H9 (cell line): ENCODE results near the gene RICTOR. TPM values are rescaled to one million over a fixed set of nuclear protein-coding genes. Genes with fewer than 3 reads are reported as not detected.

Experiments used
- DNase-seq: peaks from one replicate; pipeline ENCODE4 v3.0.0-alpha.2; 2017
- H2AFZ ChIP-seq: one replicate; pipeline ENCODE4 v1.6.1; 2013; ENCODE audit warnings: mild to moderate bottlenecking, low read length, control low read depth, moderate library complexity
- H2AK5ac ChIP-seq: 2 replicates; pipeline ENCODE4 v1.6.1; 2013; ENCODE audit warnings: low read length, control low read depth, mixed read lengths; ENCODE audit not compliant: insufficient read length
- H2BK120ac ChIP-seq: one replicate; pipeline ENCODE4 v1.6.1; 2013; ENCODE audit warnings: low read depth, mild to moderate bottlenecking, low read length, control low read depth, inconsistent platforms; ENCODE audit not compliant: poor library complexity, severe bottlenecking
- H2BK12ac ChIP-seq: 2 replicates; pipeline ENCODE4 v1.6.1; 2013; ENCODE audit warnings: low read length, control low read depth, mixed read lengths, low read depth; ENCODE audit not compliant: insufficient read length
- H2BK15ac ChIP-seq: 2 replicates; pipeline ENCODE4 v1.6.1; 2013; ENCODE audit warnings: low read depth, low read length, control low read depth
- H2BK20ac ChIP-seq: one replicate; pipeline ENCODE4 v1.6.1; 2013; ENCODE audit warnings: low read depth, mild to moderate bottlenecking, low read length, control low read depth, inconsistent platforms; ENCODE audit not compliant: poor library complexity, severe bottlenecking
- H2BK5ac ChIP-seq: 2 replicates; pipeline ENCODE4 v1.6.1; 2013; ENCODE audit warnings: low read length, control low read depth, mixed read lengths; ENCODE audit not compliant: insufficient read length
- H3K14ac ChIP-seq: 2 replicates; pipeline ENCODE4 v1.6.1; 2013; ENCODE audit warnings: low read length, control low read depth; ENCODE audit not compliant: insufficient read depth
- H3K18ac ChIP-seq: 2 replicates; pipeline ENCODE4 v1.6.1; 2013; ENCODE audit warnings: low read depth, mild to moderate bottlenecking, mixed read lengths, low read length, control low read depth; ENCODE audit not compliant: insufficient read length
- H3K23ac ChIP-seq: 2 replicates; pipeline ENCODE4 v1.6.1; 2013; ENCODE audit warnings: low read length, control low read depth, mixed read lengths, low read depth; ENCODE audit not compliant: insufficient read length
- H3K23me2 ChIP-seq: 2 replicates; pipeline ENCODE4 v1.6.1; 2013; ENCODE audit warnings: low read depth, mild to moderate bottlenecking, mixed read lengths, low read length, control low read depth; ENCODE audit not compliant: insufficient read length, poor library complexity, severe bottlenecking
- H3K27ac ChIP-seq: 2 replicates; pipeline ENCODE4 v1.5.1; 2013; ENCODE audit warnings: low read length, control low read depth, mixed read lengths, low read depth; ENCODE audit not compliant: insufficient read length
- H3K27me3 ChIP-seq: 2 replicates; pipeline ENCODE4 v1.6.1; 2013; ENCODE audit warnings: low read length, control low read depth, inconsistent platforms; ENCODE audit not compliant: insufficient read depth
- H3K4ac ChIP-seq: 2 replicates; pipeline ENCODE4 v1.6.1; 2013; ENCODE audit warnings: low read depth, mild to moderate bottlenecking, control low read depth, inconsistent platforms, low read length, moderate library complexity
- H3K4me1 ChIP-seq: 2 replicates; pipeline ENCODE4 v1.6.1; 2013; ENCODE audit warnings: low read length, control low read depth, inconsistent platforms; ENCODE audit not compliant: insufficient read depth
- H3K4me2 ChIP-seq: 2 replicates; pipeline ENCODE4 v1.6.1; 2013; ENCODE audit warnings: low read length, control low read depth, mixed read lengths; ENCODE audit not compliant: insufficient read length, insufficient read depth
- H3K56ac ChIP-seq: 2 replicates; pipeline ENCODE4 v1.6.1; 2013; ENCODE audit warnings: low read depth, mild to moderate bottlenecking, mixed read lengths, low read length, control low read depth; ENCODE audit not compliant: insufficient read length
- H3K79me1 ChIP-seq: 2 replicates; pipeline ENCODE4 v1.6.1; 2013; ENCODE audit warnings: low read depth, mild to moderate bottlenecking, moderate library complexity, low read length, control low read depth, inconsistent platforms; ENCODE audit not compliant: insufficient read depth, poor library complexity, severe bottlenecking
- H3K79me2 ChIP-seq: 2 replicates; pipeline ENCODE4 v1.6.1; 2013; ENCODE audit warnings: low read length, control low read depth, inconsistent platforms; ENCODE audit not compliant: insufficient read depth
- H3K9ac ChIP-seq: 2 replicates; pipeline ENCODE4 v1.6.1; 2013; ENCODE audit warnings: low read length, control low read depth, mixed read lengths; ENCODE audit not compliant: insufficient read length; ENCODE audit errors: extremely low read depth
- H3K9me3 ChIP-seq: one replicate; pipeline ENCODE4 v1.6.1; 2013; ENCODE audit warnings: low read depth, low read length, inconsistent platforms; ENCODE audit not compliant: control insufficient read depth
- H3T11ph ChIP-seq: one replicate; pipeline ENCODE4 v1.6.1; 2013; ENCODE audit warnings: mild to moderate bottlenecking, low read length, control low read depth, inconsistent platforms
- H4K20me1 ChIP-seq: one replicate; pipeline ENCODE4 v1.6.1; 2013; ENCODE audit not compliant: control insufficient read depth, insufficient read length, insufficient read depth
- H4K5ac ChIP-seq: 2 replicates; pipeline ENCODE4 v1.6.1; 2013; ENCODE audit warnings: low read depth, mild to moderate bottlenecking, mixed read lengths, low read length, control low read depth; ENCODE audit not compliant: insufficient read length
- H4K8ac ChIP-seq: replicated peaks from 2 replicates; pipeline ENCODE4 v1.6.1; 2013; ENCODE audit warnings: low read length, control low read depth, mixed read lengths, low read depth; ENCODE audit not compliant: insufficient read length
- H4K91ac ChIP-seq: 2 replicates; pipeline ENCODE4 v1.6.1; 2013; ENCODE audit warnings: low read depth, mild to moderate bottlenecking, moderate library complexity, mixed read lengths, low read length, control low read depth; ENCODE audit not compliant: insufficient read length
- H3K27ac Mint-ChIP-seq, 3 experiments: 2 replicates in 2 of 3; 3 replicates in 1 of 3; pipeline ENCODE4 v1.8.0; 2020 to 2021; ENCODE audit warnings: mixed read lengths in 3 of 3, mild to moderate bottlenecking in 1 of 3, moderate library complexity in 1 of 3
- H3K27me3 Mint-ChIP-seq: 2 replicates; pipeline ENCODE4 v1.8.0; 2021; ENCODE audit warnings: low read depth, mild to moderate bottlenecking, moderate library complexity, mixed read lengths
- H3K36me3 Mint-ChIP-seq, 3 experiments: 2 replicates in 2 of 3; 3 replicates in 1 of 3; pipeline ENCODE4 v1.8.0; 2020 to 2021; ENCODE audit warnings: low read depth in 3 of 3, mixed read lengths in 3 of 3; ENCODE audit not compliant: insufficient read depth in 1 of 3
- H3K4me1 Mint-ChIP-seq, 2 experiments: 2 replicates each; pipeline ENCODE4 v1.8.0; 2020; ENCODE audit warnings: mixed read lengths in 2 of 2
- H3K4me3 Mint-ChIP-seq, 2 experiments: 2 replicates in 1 of 2; 3 replicates in 1 of 2; pipeline ENCODE4 v1.8.0; 2020 to 2021; ENCODE audit warnings: mild to moderate bottlenecking in 2 of 2, mixed read lengths in 2 of 2, moderate library complexity in 1 of 2
- H3K9me3 Mint-ChIP-seq, 2 experiments: 2 replicates in 1 of 2; 3 replicates in 1 of 2; pipeline ENCODE4 v1.8.0; 2020; ENCODE audit warnings: mild to moderate bottlenecking in 2 of 2, mixed read lengths in 2 of 2, moderate library complexity in 1 of 2
- CTCF ChIP-seq: fragments of 200-600 bp; sonication (generic); conservative IDR thresholded peaks from 3 replicates; pipeline ENCODE4 v1.8.0; 2021; ENCODE audit warnings: antibody characterized with exemption, mild to moderate bottlenecking
- WGBS: extraction: QIAGEN DNeasy Blood & Tissue Kit; methylation state at CpG from one replicate; pipeline ENCODE4 v1.1.7; 2013; ENCODE audit warnings: missing lambda C conversion rate, low lambda C conversion rate, mixed read lengths; ENCODE audit not compliant: insufficient read length; ENCODE audit errors: extremely low coverage; 5-methylcytosine and 5-hydroxymethylcytosine counted together
- total RNA-seq: library from RNA; stranded (reverse); gene quantifications from 2 replicates; pipeline ENCODE4 v1.2.1, GENCODE V29; 2021

The RICTOR gene
- total RNA-seq, 1 experiment from 2014 or later, result 20.9 TPM

DNA sequence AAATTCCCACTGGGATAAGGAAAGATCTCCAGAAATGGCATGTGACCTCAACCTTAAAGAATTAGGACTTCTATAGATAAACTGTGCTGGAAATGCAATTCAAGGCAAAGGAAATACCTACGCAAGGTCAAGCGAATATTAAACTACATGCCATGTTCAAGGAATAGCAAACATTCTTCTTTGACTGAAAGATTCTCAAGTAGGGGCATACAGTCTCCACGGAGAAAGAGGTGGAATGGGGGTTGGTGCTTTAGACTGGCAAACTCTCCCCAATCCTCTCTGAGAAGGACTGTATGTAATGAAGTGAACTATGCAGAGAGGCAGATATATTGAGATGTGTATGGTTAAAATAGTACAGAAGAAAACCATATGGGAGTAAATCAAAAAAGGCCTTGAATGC is 6.1 kb downstream of the RICTOR start:
- Histone ChIP-seq H3K56ac (no peak overlapping the region), H3K4me2 (no peak overlapping the region), H3K23me2 (peaks cover 2% of the 10 kb centered on the region), H2BK120ac (no peak overlapping the region), H3K9me3 (peaks cover 16% of the 10 kb centered on the region), H3K23ac (no peak overlapping the region), H4K91ac (no peak overlapping the region), H3K4ac (no peak overlapping the region), H3K27ac (no peak overlapping the region), H2AFZ (no peak overlapping the region), H3K18ac (no peak overlapping the region), H4K20me1 (no peaks in the 10 kb centered on the region), H3K79me1 (no peaks in the 10 kb centered on the region), H3T11ph (no peak overlapping the region), H2BK5ac (no peak overlapping the region), H4K8ac (no peak overlapping the region), H4K5ac (no peak overlapping the region), H2BK20ac (no peak overlapping the region), H2BK12ac (no peak overlapping the region), H3K4me1 (peaks cover 3% of the 10 kb centered on the region; the same call in 1 of the 2 replicates), H2AK5ac (no peak overlapping the region), H3K9ac (no peak overlapping the region), H3K14ac (no peak overlapping the region), H2BK15ac (no peak overlapping the region), H3K27me3 (no peaks in the 10 kb centered on the region), H3K79me2 (peaks cover 4% of the 10 kb centered on the region; the same call in 1 of the 2 replicates)
- H3K27ac Mint-ChIP-seq, result no peak overlapping the region
- peaks cover 15 to 24% of the 10 kb centered on the region in 2 experiments for H3K9me3 Mint-ChIP-seq
- H3K36me3 Mint-ChIP-seq, result peaks cover 23 to 28% (median 28%) of the 10 kb centered on the region in 3 experiments
- no peak overlapping the region for H3K4me3 Mint-ChIP-seq
- no peak for TF ChIP-seq CTCF
- H3K4me1 Mint-ChIP-seq, result peaks cover 29 to 37% of the 10 kb centered on the region in 2 experiments
- WGBS, result no CpG with 5 or more reads among the region's 3 CpGs
- no peak for DNase-seq
- no peaks in the 10 kb centered on the region for H3K27me3 Mint-ChIP-seq
